Measurements from ENCODE around the gene ZFP28. TPM values are rescaled to one million over a fixed set of nuclear protein-coding genes. Genes with fewer than 3 reads are reported as not detected.

ZFP28 gene
- total RNA-seq, 2 experiments from 2014 or later, result 3.1 to 3.8 TPM

Other genes starting within 250 kb of the ZFP28 start
- 1 to 10 TPM; 6.2 to 6.7 TPM for gene ZSCAN5A, start 224.1 kb upstream of the ZFP28 start, total RNA-seq
- 1 to 10 TPM in 1 of 2 experiments, under 1 TPM in 1; 0.93 to 1.5 TPM for gene ZNF582, start 145.4 kb upstream of the ZFP28 start, total RNA-seq
- 1 to 10 TPM; 3.9 to 4.1 TPM for gene ZNF583, start 134.6 kb upstream of the ZFP28 start, total RNA-seq
- gene ZNF667, start 61.6 kb upstream of the ZFP28 start, total RNA-seq, result not detected
- gene ZNF471, start 31.1 kb upstream of the ZFP28 start, total RNA-seq, result under 1 TPM; 0.13 to 0.28 TPM
- 1 to 10 TPM; 2.5 TPM for gene ZNF470, start 28.5 kb downstream of the ZFP28 start, total RNA-seq
- gene ZNF71, start 56.4 kb downstream of the ZFP28 start, total RNA-seq, result 1 to 10 TPM; 4.8 to 4.9 TPM
- gene SMIM17, start 104.2 kb downstream of the ZFP28 start, total RNA-seq, result under 1 TPM in 1 of 2 experiments, not detected in 1; 0.33 TPM
- gene ZNF835, start 132.8 kb downstream of the ZFP28 start, total RNA-seq, result under 1 TPM; 0.23 to 0.68 TPM

All from activated CD4-positive, alpha-beta memory T cell treated with anti-CD3 and anti-CD28 coated beads, Interleukin-2, amount 10 ng/mL, durations not matched to agents 7 days and 5 days (primary cell).